K562 (cell line): ENCODE measurements around the gene AGAP1. TPM values are rescaled to one million over a fixed set of nuclear protein-coding genes. Genes with fewer than 3 reads are reported as not detected.

Source experiments
- ATAC-seq: fragments of 200-7000 bp; cut with Tn5 transposase; 3 replicates; pipeline ENCODE4 v1.9.1; 2020; ENCODE audit warnings: moderate library complexity
- BruUV-seq: library from RNA; stranded (reverse); fragments of 400-500 nt; replicated peaks from 2 replicates; lab custom pipeline; 2021; lab: Mats Ljungman, UMichigan
- CTCF ChIA-PET: fragments of 300-600 bp; formaldehyde crosslinking; extraction: SDS; loops from one replicate; lab custom pipeline; 2021; ENCODE audit warnings: low intra/inter-chr PET ratio; lab: Yijun Ruan, JAX
- POLR2A ChIA-PET: fragments of 300-600, 350-650 bp; sonication (Branson Sonifier 250); formaldehyde crosslinking; extraction: SDS; loops from one replicate; lab custom pipeline; 2021; ENCODE audit warnings: antibody characterized with exemption, inconsistent platforms; lab: Yijun Ruan, JAX
- DNase-seq, 4 experiments: peaks; one replicate each; pipeline versions ENCODE4 v3.0.0 to v3.0.0-alpha.2; 2011 to 2018; ENCODE audit warnings: low spot score in 3 of 4, mixed read lengths in 3 of 4; ENCODE audit errors: extremely low read depth in 1 of 4
- FAIRE-seq: peaks from 2 replicates; lab custom pipeline; 2011; peaks lifted over from hg19 to GRCh38; lab: Jason Lieb, UNC
- H2AFZ ChIP-seq: 2 replicates; pipeline ENCODE4 v1.6.0; 2011; ENCODE audit warnings: low read depth, low read length, control low read depth, inconsistent platforms
- H3K27ac ChIP-seq: fragments of 200-600 bp; 3 replicates; pipeline ENCODE4 v1.8.0; 2011; ENCODE audit warnings: low read depth, mild to moderate bottlenecking, control low read depth, inconsistent platforms, low read length, moderate library complexity, mixed read lengths; ENCODE audit errors: extremely low read depth
- H3K27me3 ChIP-seq, 2 experiments: fragments of 300-600 bp in 1 of 2; 2 replicates in 1 of 2; 3 replicates in 1 of 2; pipeline versions ENCODE4 v1.6.0 to v1.8.0; 2011; ENCODE audit warnings: inconsistent platforms in 2 of 2, low read length in 2 of 2, mild to moderate bottlenecking in 1 of 2, mixed read lengths in 1 of 2, moderate library complexity in 1 of 2; ENCODE audit not compliant: control insufficient read depth in 2 of 2, insufficient read depth in 2 of 2
- H3K36me3 ChIP-seq: fragments of 300-600 bp; 3 replicates; pipeline ENCODE4 v1.8.0; 2011; ENCODE audit warnings: mild to moderate bottlenecking, low read length, inconsistent platforms; ENCODE audit not compliant: control insufficient read depth, insufficient read depth
- H3K4me1 ChIP-seq, 2 experiments: fragments of 200-600 bp in 1 of 2; replicated peaks in 1 of 2; 2 replicates in 1 of 2; 3 replicates in 1 of 2; pipeline versions ENCODE4 v1.5.1 to v1.8.0; 2011; ENCODE audit warnings: inconsistent platforms in 2 of 2, low read length in 2 of 2, mild to moderate bottlenecking in 1 of 2, mixed read lengths in 1 of 2, moderate library complexity in 1 of 2; ENCODE audit not compliant: control insufficient read depth in 2 of 2, insufficient read depth in 2 of 2
- H3K4me2 ChIP-seq: 2 replicates; pipeline ENCODE4 v1.6.1; 2011; ENCODE audit warnings: low read length, control low read depth, inconsistent platforms, mixed read lengths; ENCODE audit not compliant: insufficient read depth
- H3K4me3 ChIP-seq: fragments of 200-600 bp; sonication (generic), shearing (Covaris generic); 2 replicates; pipeline ENCODE4 v1.5.1; 2016; ENCODE audit warnings: control low read depth, inconsistent platforms
- H3K79me2 ChIP-seq: fragments of 200-600 bp; 3 replicates; pipeline ENCODE4 v1.8.0; 2011; ENCODE audit warnings: low read length, inconsistent platforms; ENCODE audit not compliant: control insufficient read depth, insufficient read depth
- H3K9ac ChIP-seq, 2 experiments: 2 replicates each; pipeline versions ENCODE4 v1.6.0 to v1.6.1; 2011; ENCODE audit warnings: low read depth in 2 of 2, low read length in 2 of 2, control low read depth in 1 of 2, inconsistent platforms in 1 of 2, mild to moderate bottlenecking in 1 of 2, mixed read lengths in 1 of 2; ENCODE audit not compliant: insufficient read depth in 1 of 2
- H3K9me1 ChIP-seq: one replicate; pipeline ENCODE4 v1.6.0; 2011; ENCODE audit warnings: inconsistent platforms, mild to moderate bottlenecking, low read length, moderate library complexity; ENCODE audit not compliant: control insufficient read depth, insufficient read depth
- H3K9me3 ChIP-seq: replicated peaks from 2 replicates; pipeline ENCODE4 v1.5.1; 2011; ENCODE audit warnings: low read depth, low read length, inconsistent platforms; ENCODE audit not compliant: control insufficient read depth, insufficient read depth
- H4K20me1 ChIP-seq: replicated peaks from 2 replicates; pipeline ENCODE4 v1.6.1; 2011; ENCODE audit warnings: low read length, inconsistent platforms, mixed read lengths; ENCODE audit not compliant: control insufficient read depth, insufficient read depth
- C11orf30 ChIP-seq: fragments of 450-650 bp; IDR thresholded peaks from 2 replicates; pipeline ENCODE4 v1.6.1; 2016; ENCODE audit warnings: low read depth, mild to moderate bottlenecking
- FIP1L1 ChIP-seq: fragments of 200-400 bp; formaldehyde crosslinking; IDR thresholded peaks from 2 replicates; pipeline ENCODE4 v1.6.1; 2018; ENCODE audit warnings: mild to moderate bottlenecking, low read depth, low read length; ENCODE audit not compliant: poor library complexity, severe bottlenecking
- FOXA3 ChIP-seq, 2 experiments: fragments of 450-650 bp in 1 of 2; sonication (generic) in 1 of 2; formaldehyde crosslinking; IDR thresholded peaks in 1 of 2; conservative IDR thresholded peaks in 1 of 2; 2 replicates each; pipeline versions ENCODE4 v1.4.0 to v1.8.0; 2020 to 2022; ENCODE audit warnings: mild to moderate bottlenecking in 2 of 2, missing genetic modification reagents in 1 of 2
- IRF9 ChIP-seq: fragments of 450-650 bp; IDR thresholded peaks from 2 replicates; pipeline ENCODE4 v1.6.1; 2016; ENCODE audit warnings: missing biosample characterization, missing genetic modification characterization
- KDM1A ChIP-seq, 2 experiments: fragments of 450-650 bp; IDR thresholded peaks; 2 replicates each; pipeline ENCODE4 v1.6.1; 2016; ENCODE audit warnings: mild to moderate bottlenecking in 2 of 2
- KLF16 ChIP-seq: IDR thresholded peaks from 2 replicates; pipeline ENCODE4 v1.6.1; 2016; ENCODE audit warnings: antibody characterized with exemption
- LEF1 ChIP-seq: fragments of 450-650 bp; IDR thresholded peaks from 2 replicates; pipeline ENCODE4 v1.6.1; 2016; ENCODE audit warnings: mild to moderate bottlenecking
- MAFF ChIP-seq: IDR thresholded peaks from 2 replicates; pipeline ENCODE4 v1.6.1; 2012; ENCODE audit warnings: low read length, improper control_type of control experiment
- MAFG ChIP-seq: fragments of 450-650 bp; conservative IDR thresholded peaks from 2 replicates; pipeline ENCODE4 v1.6.1; 2016; ENCODE audit warnings: missing genetic modification characterization, missing compliant biosample characterization
- MAFK ChIP-seq: IDR thresholded peaks from 2 replicates; pipeline ENCODE4 v1.6.1; 2011; ENCODE audit warnings: low read length, improper control_type of control experiment
- MBD2 ChIP-seq: sonication (generic); IDR thresholded peaks from 2 replicates; pipeline ENCODE4 v1.6.1; 2016; ENCODE audit warnings: low read depth, borderline replicate concordance
- RBFOX2 ChIP-seq: fragments of 200-400 bp; formaldehyde crosslinking; IDR thresholded peaks from 2 replicates; pipeline ENCODE4 v1.6.1; 2017; ENCODE audit warnings: low read depth, mild to moderate bottlenecking, low read length, moderate library complexity
- RBM34 ChIP-seq: fragments of 200-400 bp; formaldehyde crosslinking; IDR thresholded peaks from 2 replicates; pipeline ENCODE4 v1.6.1; 2018; ENCODE audit warnings: low read length, borderline replicate concordance; ENCODE audit not compliant: insufficient read depth
- RCOR1 ChIP-seq, 2 experiments: IDR thresholded peaks; 2 replicates each; pipeline ENCODE4 v1.6.1; 2012; ENCODE audit warnings: low read depth in 2 of 2, low read length in 2 of 2, borderline replicate concordance in 1 of 2, improper control_type of control experiment in 1 of 2
- SMARCC2 ChIP-seq: fragments of 450-650 bp; IDR thresholded peaks from 2 replicates; pipeline ENCODE4 v1.6.1; 2017; ENCODE audit warnings: antibody characterized with exemption, moderate library complexity, mild to moderate bottlenecking, low read depth
- SP2 ChIP-seq: IDR thresholded peaks from 2 replicates; pipeline ENCODE4 v1.6.1; 2011; ENCODE audit warnings: mild to moderate bottlenecking, low read depth, low read length, moderate library complexity; ENCODE audit not compliant: poor library complexity, severe bottlenecking; ENCODE audit errors: extremely low read depth
- SRSF3 ChIP-seq: fragments of 200-400 bp; formaldehyde crosslinking; IDR thresholded peaks from 2 replicates; pipeline ENCODE4 v1.6.1; 2016; ENCODE audit warnings: mild to moderate bottlenecking, low read length, moderate library complexity; ENCODE audit not compliant: insufficient read depth
- WHSC1 ChIP-seq: IDR thresholded peaks from one replicate; pipeline ENCODE4 v1.6.1; 2012; ENCODE audit warnings: low read length, control low read depth, inconsistent platforms
- ZNF316 ChIP-seq: fragments of 450-650 bp; IDR thresholded peaks from 2 replicates; pipeline ENCODE4 v1.6.1; 2016
- ZNF431 ChIP-seq: sonication (generic); formaldehyde crosslinking; IDR thresholded peaks from 2 replicates; pipeline ENCODE4 v1.8.0; 2022; ENCODE audit warnings: mild to moderate bottlenecking, missing genetic modification reagents
- ZNF707 ChIP-seq: fragments of 250-450 bp; sonication (Bioruptor Pico); conservative IDR thresholded peaks from 2 replicates; pipeline ENCODE4 v1.8.0; 2022; ENCODE audit warnings: inconsistent platforms, mild to moderate bottlenecking, moderate library complexity
- WGBS: fragments of 100-300 bp; shearing (Covaris generic); methylation state at CpG from one replicate; pipeline ENCODE4 v1.1.6; 2016; ENCODE audit warnings: low coverage, mixed read lengths; ENCODE audit not compliant: insufficient coverage; ENCODE audit errors: missing lambda C conversion rate; 5-methylcytosine and 5-hydroxymethylcytosine counted together
- in situ Hi-C: fragments of 300-500 bp; cut with MboI; formaldehyde crosslinking; loops from 4 replicates; pipeline ENCODE4 v1.15.0; 2018; ENCODE audit warnings: inconsistent platforms, mixed read lengths
- intact Hi-C: fragments of 100-400 bp; cut with micrococcal nuclease; formaldehyde crosslinking; loops from 2 replicates; pipeline ENCODE4 v1.14.2; 2022
- polyA plus RNA-seq, 8 experiments: library from polyadenylated mRNA; depleted of rRNA in 4 of 8; stranded (reverse) in 5 of 8; unstranded in 3 of 8; fragments of >200 nt; fragmentation: Nextera tagmentation in 2 of 8; fragmentation: Illumina TruSeq in 1 of 8; extraction: Ambion mirVana in 2 of 8; extraction: Trizol in 1 of 8; gene quantifications; 2 replicates each; pipeline versions ENCODE4 v1.2.1 to v1.2.3, GENCODE V29; 2011 to 2014; ENCODE audit warnings: inconsistent platforms in 1 of 8, missing spikeins in 1 of 8
- total RNA-seq, 7 experiments: library from RNA; depleted of rRNA in 6 of 7; stranded (reverse); fragments of >200 nt in 6 of 7; fragmentation: Illumina TruSeq in 2 of 7; extraction: Trizol in 2 of 7; gene quantifications; 2 replicates each; pipeline versions ENCODE4 v1.2.1 to v1.2.3, GENCODE V29; 2011 to 2021; ENCODE audit warnings: low replicate concordance in 1 of 7
- TF ChIP-seq, protein P1 (sequence below): fragments of 250-450 bp; sonication (Bioruptor Pico); IDR thresholded peaks from 2 replicates; pipeline ENCODE4 v1.6.1; 2021; ENCODE audit warnings: mild to moderate bottlenecking
- TF ChIP-seq, protein P2 (sequence below): fragments of 250-450 bp; sonication (Bioruptor Pico); IDR thresholded peaks from 2 replicates; pipeline ENCODE4 v1.8.0; 2022; ENCODE audit warnings: moderate library complexity, mild to moderate bottlenecking, inconsistent platforms

The AGAP1 gene
- total and polyA plus RNA-seq, 9 of the 15 experiments (the other 6 are each of a cell fraction or from before 2014, with no cell fraction given), result 1.3 to 24.0 (median 10.6) TPM

- no peaks in the 10 kb centered on the region for H4K20me1 ChIP-seq
- intact Hi-C loops, result no loop called here
- no peak for TF ChIP-seq FOXA3 (CRISPR knock-in tag; conservative IDR thresholded peaks at IDR 0.05 in 1 of 2, IDR thresholded peaks at IDR 0.05 in 1 of 2)
- no peak for TF ChIP-seq KLF16
- TF ChIP-seq SP2, result no peak
- no peak for TF ChIP-seq ZNF431 (CRISPR knock-in tag)
- no peak for TF ChIP-seq ZNF707 (CRISPR knock-in tag)
- TF ChIP-seq MAFG, result peak; percentile 74
- peak; percentile 79 for TF ChIP-seq MAFK
- peak; percentile 86 for TF ChIP-seq ZNF316
- no peak for TF ChIP-seq KDM1A (IDR thresholded peaks at IDR 0.05)
- no peak for TF ChIP-seq SMARCC2
- TF ChIP-seq MBD2, result no peak
- TF ChIP-seq, protein P1, sequence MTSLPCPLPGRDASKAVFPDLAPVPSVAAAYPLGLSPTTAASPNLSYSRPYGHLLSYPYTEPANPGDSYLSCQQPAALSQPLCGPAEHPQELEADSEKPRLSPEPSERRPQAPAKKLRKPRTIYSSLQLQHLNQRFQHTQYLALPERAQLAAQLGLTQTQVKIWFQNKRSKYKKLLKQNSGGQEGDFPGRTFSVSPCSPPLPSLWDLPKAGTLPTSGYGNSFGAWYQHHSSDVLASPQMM, result no peak
- no peak for TF ChIP-seq FIP1L1
- no peak for TF ChIP-seq RBM34
- TF ChIP-seq, protein P2, sequence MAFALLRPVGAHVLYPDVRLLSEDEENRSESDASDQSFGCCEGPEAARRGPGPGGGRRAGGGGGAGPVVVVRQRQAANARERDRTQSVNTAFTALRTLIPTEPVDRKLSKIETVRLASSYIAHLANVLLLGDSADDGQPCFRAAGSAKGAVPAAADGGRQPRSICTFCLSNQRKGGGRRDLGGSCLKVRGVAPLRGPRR (CRISPR knock-in tag), result no peak
- TF ChIP-seq WHSC1, result no peak
- no peak for TF ChIP-seq SRSF3
- peak; percentile 76 for TF ChIP-seq C11orf30
- TF ChIP-seq MAFF, result peak; percentile 73
- no peak for TF ChIP-seq IRF9 (tag)
- TF ChIP-seq LEF1, result no peak
- no peak for TF ChIP-seq RCOR1 (IDR thresholded peaks at IDR 0.05; ENCODE audit: borderline replicate concordance in 1 of 2, low read depth in 2 of 2, low read length in 2 of 2)
- no peak for TF ChIP-seq RBFOX2
- DNase-seq (no peak), FAIRE-seq (no peak), ATAC-seq (no peak)
- no peak overlapping the region for H2AFZ ChIP-seq
- no peaks in the 10 kb centered on the region for H3K4me1 ChIP-seq
- ChIA-PET POLR2A (interaction anchor here (0.6 kb wide), 1 partner anchor 127 kb away, joined by 3 read pairs; no protein-coding TSS in a partner anchor), CTCF (no interaction called here)
- H3K9me1 ChIP-seq, result no peaks in the 10 kb centered on the region
- 90% methylated on average over 2 of the region's 2 CpGs for WGBS
- no peak overlapping the region for H3K27ac ChIP-seq
- H3K9ac ChIP-seq, result no peak overlapping the region
- H3K4me3 ChIP-seq, result no peak overlapping the region
- in situ Hi-C loops, result no loop called here
- H3K9me3 ChIP-seq, result no peaks in the 10 kb centered on the region
- H3K27me3 ChIP-seq, result no peaks in the 10 kb centered on the region
- no peak overlapping the region for H3K4me2 ChIP-seq
- BruUV-seq, result no TSS peak
- no peaks in the 10 kb centered on the region for H3K36me3 ChIP-seq
- no peaks in the 10 kb centered on the region for H3K79me2 ChIP-seq
These were observed 601.7 kb downstream of the AGAP1 start for GRCh38 chr2:236095504-236095903.
